Activated CD4-positive, alpha-beta T cell treated with anti-CD3 and anti-CD28 coated beads, Interleukin-2, amount 50 U/mL, for 16 hours (primary cell): ENCODE measurements around the gene PCDHGC4.

Experiments used
- DNase-seq: peaks from one replicate; pipeline ENCODE4 v3.0.0-alpha.2; 2020

PCDHGC4 gene

GRCh38 chr5:141532726-141533125 lies 47.9 kb downstream of the PCDHGC4 start:
- no peak for DNase-seq

- DNase-seq, result no peak
Observed at GRCh38 chr5:141533897-141534296, 49.1 kb downstream of the PCDHGC4 start.

GRCh38 chr5:141534492-141535213 lies 49.8 kb downstream of the PCDHGC4 start:
- DNase-seq, result no peak
